HepG2 (cell line): Measurements from ENCODE around the gene SEMA3F. TPM values are rescaled to one million over a fixed set of nuclear protein-coding genes. Genes with fewer than 3 reads are reported as not detected.

Experiments used
- BORCS8-MEF2B ChIP-seq: sonication (generic); formaldehyde crosslinking; IDR thresholded peaks from 2 replicates; pipeline ENCODE4 v1.8.0; 2022; ENCODE audit warnings: mild to moderate bottlenecking, missing genetic modification reagents
- CTCF ChIP-seq: sonication (generic); formaldehyde crosslinking; IDR thresholded peaks from 2 replicates; pipeline ENCODE4 v1.5.0; 2020; ENCODE audit warnings: mild to moderate bottlenecking, missing genetic modification reagents, moderate library complexity
- EHMT2 ChIP-seq: fragments of 200-600 bp; sonication (generic); IDR thresholded peaks from 2 replicates; pipeline ENCODE4 v1.7.0; 2017; ENCODE audit warnings: antibody characterized with exemption, low read depth, low read length, borderline replicate concordance
- GTF3A ChIP-seq: sonication (generic); formaldehyde crosslinking; conservative IDR thresholded peaks from 2 replicates; pipeline ENCODE4 v1.4.0; 2020; ENCODE audit warnings: mild to moderate bottlenecking, missing genetic modification reagents
- HOXA3 ChIP-seq: sonication (generic); formaldehyde crosslinking; IDR thresholded peaks from 2 replicates; pipeline ENCODE4 v1.5.0; 2020; ENCODE audit warnings: missing genetic modification reagents
- MED1 ChIP-seq: sonication (generic); formaldehyde crosslinking; IDR thresholded peaks from 2 replicates; pipeline ENCODE4 v1.4.0; 2020; ENCODE audit warnings: missing genetic modification reagents
- MIXL1 ChIP-seq: IDR thresholded peaks from 2 replicates; pipeline ENCODE4 v1.6.1; 2016
- NFE2L1 ChIP-seq: sonication (generic); formaldehyde crosslinking; IDR thresholded peaks from 2 replicates; pipeline ENCODE4 v1.4.0; 2020; ENCODE audit warnings: missing genetic modification reagents, mild to moderate bottlenecking, borderline replicate concordance
- NFIB ChIP-seq: sonication (generic); formaldehyde crosslinking; IDR thresholded peaks from 2 replicates; pipeline ENCODE4 v1.9.0; 2021; ENCODE audit warnings: missing genetic modification reagents, mild to moderate bottlenecking, borderline replicate concordance
- NPAS2 ChIP-seq: sonication (generic); formaldehyde crosslinking; IDR thresholded peaks from 2 replicates; pipeline ENCODE4 v1.8.0; 2022; ENCODE audit warnings: mild to moderate bottlenecking, missing genetic modification reagents, borderline replicate concordance
- ONECUT2 ChIP-seq: sonication (generic); formaldehyde crosslinking; IDR thresholded peaks from 2 replicates; pipeline ENCODE4 v1.4.0; 2020; ENCODE audit warnings: missing genetic modification reagents
- POLR2AphosphoS5 ChIP-seq: IDR thresholded peaks from 2 replicates; pipeline ENCODE4 v1.6.1; 2012; ENCODE audit warnings: low read depth, low read length
- PPARG ChIP-seq: conservative IDR thresholded peaks from 2 replicates; pipeline ENCODE4 v1.6.1; 2016; ENCODE audit warnings: missing biosample characterization, missing genetic modification reagents
- RBAK ChIP-seq: sonication (generic); formaldehyde crosslinking; IDR thresholded peaks from 2 replicates; pipeline ENCODE4 v1.5.1; 2020; ENCODE audit warnings: mild to moderate bottlenecking, missing genetic modification reagents
- SOX6 ChIP-seq, 2 experiments: fragments of 450-650 bp in 1 of 2; sonication (generic) in 1 of 2; formaldehyde crosslinking in 1 of 2; IDR thresholded peaks; 2 replicates each; pipeline versions ENCODE4 v1.4.0 to v1.6.1; 2017 to 2020; ENCODE audit warnings: antibody characterized with exemption in 1 of 2, mild to moderate bottlenecking in 1 of 2, missing genetic modification reagents in 1 of 2
- ZBTB7A ChIP-seq: sonication (generic); formaldehyde crosslinking; IDR thresholded peaks from 2 replicates; pipeline ENCODE4 v1.8.0; 2022; ENCODE audit warnings: mild to moderate bottlenecking, missing genetic modification reagents
- ZKSCAN8 ChIP-seq: IDR thresholded peaks from 2 replicates; pipeline ENCODE4 v1.6.1; 2016; ENCODE audit warnings: borderline replicate concordance, missing genetic modification reagents, missing compliant biosample characterization
- ZNF292 ChIP-seq: sonication (generic); formaldehyde crosslinking; IDR thresholded peaks from 2 replicates; pipeline ENCODE4 v1.8.1; 2022; ENCODE audit warnings: mild to moderate bottlenecking, low read depth, missing genetic modification reagents, borderline replicate concordance
- ZNF329 ChIP-seq: sonication (generic); formaldehyde crosslinking; IDR thresholded peaks from 2 replicates; pipeline ENCODE4 v1.9.0; 2021; ENCODE audit warnings: low read depth, mild to moderate bottlenecking, missing genetic modification reagents
- ZNF503 ChIP-seq: sonication (generic); formaldehyde crosslinking; IDR thresholded peaks from 2 replicates; pipeline ENCODE4 v1.4.0; 2020; ENCODE audit warnings: missing genetic modification reagents
- ZNF530 ChIP-seq: sonication (generic); formaldehyde crosslinking; IDR thresholded peaks from 2 replicates; pipeline ENCODE4 v1.5.0; 2020; ENCODE audit warnings: low read depth, mild to moderate bottlenecking, missing genetic modification reagents
- ZNF674 ChIP-seq: sonication (generic); formaldehyde crosslinking; IDR thresholded peaks from 2 replicates; pipeline ENCODE4 v1.5.0; 2020; ENCODE audit warnings: low read depth, mild to moderate bottlenecking, missing genetic modification reagents
- polyA plus RNA-seq, 8 experiments: library from polyadenylated mRNA; depleted of rRNA in 3 of 8; stranded (reverse) in 7 of 8; unstranded in 1 of 8; fragments of >200 nt; fragmentation: Illumina TruSeq in 4 of 8; extraction: Trizol in 4 of 8; gene quantifications; 2 replicates each; pipeline versions ENCODE4 v1.2.1 to v1.2.3, GENCODE V29; 2011 to 2016; ENCODE audit warnings: low read depth in 4 of 8, missing spikeins in 1 of 8, mixed read lengths in 1 of 8; ENCODE audit not compliant: insufficient read depth in 1 of 8
- total RNA-seq, 5 experiments: library from RNA; depleted of rRNA; stranded (reverse); fragments of >200 nt; fragmentation: Illumina TruSeq; extraction: Trizol; gene quantifications; 2 replicates each; pipeline ENCODE4 v1.2.3, GENCODE V29; 2016; ENCODE audit warnings: low read depth in 1 of 5
- TF ChIP-seq, protein P1 (sequence below): sonication (generic); formaldehyde crosslinking; IDR thresholded peaks from 2 replicates; pipeline ENCODE4 v1.4.0; 2020; ENCODE audit warnings: missing genetic modification reagents
- TF ChIP-seq, protein P2 (sequence below): sonication (generic); formaldehyde crosslinking; IDR thresholded peaks from 2 replicates; pipeline ENCODE4 v1.5.0; 2020; ENCODE audit warnings: missing genetic modification reagents

SEMA3F gene
- total and polyA plus RNA-seq, 2 of the 13 experiments (the other 11 are each of a cell fraction or from before 2014, with no cell fraction given), result 7.6 to 17.2 TPM

DNA sequence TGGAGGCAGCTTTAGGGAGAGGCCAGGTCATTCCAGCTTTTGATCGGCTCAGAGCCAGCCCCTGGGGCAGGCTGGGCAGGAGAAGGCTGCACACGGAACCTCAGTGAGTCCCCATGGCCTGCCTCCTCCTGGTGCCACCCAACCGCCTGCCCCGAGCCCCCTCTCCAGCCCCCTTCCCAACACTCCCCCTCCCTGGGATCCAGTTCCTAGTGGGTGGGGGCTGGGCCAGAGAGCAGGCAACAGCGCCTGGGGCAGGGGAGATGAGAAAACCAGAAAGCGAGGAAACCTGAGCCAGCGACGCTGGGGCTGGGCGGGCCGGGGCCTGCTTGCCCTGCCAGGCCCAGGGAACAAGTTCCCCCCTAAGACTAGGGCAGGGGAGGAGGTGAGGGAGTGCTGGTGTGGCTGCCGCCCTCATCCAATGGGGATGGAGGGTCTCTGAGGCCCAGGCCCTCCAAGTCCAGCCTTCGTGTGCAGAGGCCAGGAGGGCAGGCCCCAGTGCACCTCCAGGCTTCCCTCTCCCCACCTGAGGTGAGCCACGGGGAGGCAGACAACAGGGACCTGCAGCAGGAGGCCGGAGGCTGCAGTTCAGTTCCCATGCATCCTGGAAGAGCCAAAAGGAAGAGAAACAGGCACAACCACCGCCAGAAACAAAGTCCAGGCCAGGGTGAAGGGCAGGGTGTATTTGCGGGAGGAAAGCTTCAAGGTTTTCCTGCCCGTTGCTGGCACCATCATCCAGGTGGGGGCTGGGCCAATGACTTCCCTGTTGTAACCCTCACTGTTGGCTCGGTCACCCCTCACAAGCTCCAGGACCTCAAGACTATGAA lies 4.0 kb upstream of the SEMA3F start (continued):
- no peak for TF ChIP-seq SOX6 (IDR thresholded peaks at IDR 0.05)
- TF ChIP-seq SOX6 (CRISPR knock-in tag; IDR thresholded peaks at IDR 0.05), result 0 out of 2 replicates have a peak, but pooled peaks have one; percentile 17
- 0 out of 2 replicates have a peak, but pooled peaks have one; percentile 21 for TF ChIP-seq ZBTB7A (CRISPR knock-in tag)
- TF ChIP-seq NFE2L1 (CRISPR knock-in tag), result no peak
- TF ChIP-seq CTCF (CRISPR knock-in tag), result no peak
- no peak for TF ChIP-seq ZNF503
- TF ChIP-seq, protein P1, sequence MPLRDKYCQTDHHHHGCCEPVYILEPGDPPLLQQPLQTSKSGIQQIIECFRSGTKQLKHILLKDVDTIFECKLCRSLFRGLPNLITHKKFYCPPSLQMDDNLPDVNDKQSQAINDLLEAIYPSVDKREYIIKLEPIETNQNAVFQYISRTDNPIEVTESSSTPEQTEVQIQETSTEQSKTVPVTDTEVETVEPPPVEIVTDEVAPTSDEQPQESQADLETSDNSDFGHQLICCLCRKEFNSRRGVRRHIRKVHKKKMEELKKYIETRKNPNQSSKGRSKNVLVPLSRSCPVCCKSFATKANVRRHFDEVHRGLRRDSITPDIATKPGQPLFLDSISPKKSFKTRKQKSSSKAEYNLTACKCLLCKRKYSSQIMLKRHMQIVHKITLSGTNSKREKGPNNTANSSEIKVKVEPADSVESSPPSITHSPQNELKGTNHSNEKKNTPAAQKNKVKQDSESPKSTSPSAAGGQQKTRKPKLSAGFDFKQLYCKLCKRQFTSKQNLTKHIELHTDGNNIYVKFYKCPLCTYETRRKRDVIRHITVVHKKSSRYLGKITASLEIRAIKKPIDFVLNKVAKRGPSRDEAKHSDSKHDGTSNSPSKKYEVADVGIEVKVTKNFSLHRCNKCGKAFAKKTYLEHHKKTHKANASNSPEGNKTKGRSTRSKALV (CRISPR knock-in tag), result no peak
- TF ChIP-seq POLR2AphosphoS5, result no peak; the same call in 1 of the 2 replicates
- TF ChIP-seq ZNF329 (CRISPR knock-in tag), result no peak
- TF ChIP-seq RBAK (CRISPR knock-in tag), result no peak
- TF ChIP-seq GTF3A (CRISPR knock-in tag), result no peak
- no peak for TF ChIP-seq ZKSCAN8 (CRISPR knock-in tag)
- 0 out of 2 replicates have a peak, but pooled peaks have one; percentile 18 for TF ChIP-seq ZNF292 (CRISPR knock-in tag)
- peak; percentile 31; the same call in 1 of the 2 replicates for TF ChIP-seq BORCS8-MEF2B (CRISPR knock-in tag)
- TF ChIP-seq, protein P2, sequence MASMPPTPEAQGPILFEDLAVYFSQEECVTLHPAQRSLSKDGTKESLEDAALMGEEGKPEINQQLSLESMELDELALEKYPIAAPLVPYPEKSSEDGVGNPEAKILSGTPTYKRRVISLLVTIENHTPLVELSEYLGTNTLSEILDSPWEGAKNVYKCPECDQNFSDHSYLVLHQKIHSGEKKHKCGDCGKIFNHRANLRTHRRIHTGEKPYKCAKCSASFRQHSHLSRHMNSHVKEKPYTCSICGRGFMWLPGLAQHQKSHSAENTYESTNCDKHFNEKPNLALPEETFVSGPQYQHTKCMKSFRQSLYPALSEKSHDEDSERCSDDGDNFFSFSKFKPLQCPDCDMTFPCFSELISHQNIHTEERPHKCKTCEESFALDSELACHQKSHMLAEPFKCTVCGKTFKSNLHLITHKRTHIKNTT (CRISPR knock-in tag), result no peak
- TF ChIP-seq ONECUT2 (CRISPR knock-in tag), result no peak
- no peak for TF ChIP-seq NPAS2 (CRISPR knock-in tag)
- no peak for TF ChIP-seq ZNF674 (CRISPR knock-in tag)
- TF ChIP-seq PPARG (CRISPR knock-in tag), result no peak
- TF ChIP-seq NFIB (CRISPR knock-in tag), result no peak
- peak; percentile 72 for TF ChIP-seq MED1
- TF ChIP-seq EHMT2, result no peak
- no peak for TF ChIP-seq MIXL1 (CRISPR knock-in tag)
- no peak for TF ChIP-seq ZNF530 (CRISPR knock-in tag)
- TF ChIP-seq HOXA3 (CRISPR knock-in tag), result 0 out of 2 replicates have a peak, but pooled peaks have one; percentile 22
